Stimulated activated CD8-positive, alpha-beta memory T cell treated with anti-CD3 and anti-CD28 coated beads, Interleukin-7, amount 100 ng/mL, for 4 hours (primary cell): ENCODE measurements around the gene CST3.
"Not testable (repeated sequence)": the region's sequence is repeated elsewhere in the genome, so short reads cannot be mapped to it uniquely, and the experiment has no call there.

Source experiments
- DNase-seq, 2 donors: peaks; one replicate each; pipeline ENCODE4 v3.0.0-alpha.2; 2020; ENCODE audit warnings: low read depth in 2 of 2

CST3 gene

DNA sequence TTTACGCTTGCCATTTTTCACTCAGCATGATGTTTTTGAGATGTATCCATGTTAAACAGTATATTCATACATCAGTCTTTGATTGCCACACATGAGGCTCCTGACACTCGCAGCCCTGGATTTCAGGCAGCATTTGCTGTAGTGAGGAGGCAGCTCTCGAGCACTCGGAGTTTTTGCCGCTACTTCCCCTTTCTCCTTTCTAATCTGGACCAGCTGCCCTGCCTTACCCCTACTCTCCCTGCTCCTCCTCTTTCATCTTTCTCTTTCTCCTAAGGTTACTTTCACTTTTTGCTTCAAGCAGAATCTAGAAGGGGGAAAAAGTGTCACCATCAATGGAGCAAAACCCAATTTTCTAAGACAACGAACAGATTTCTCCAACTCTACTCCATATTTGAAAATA lies 5.9 kb upstream of the CST3 start:
- no peak for DNase-seq

DNA sequence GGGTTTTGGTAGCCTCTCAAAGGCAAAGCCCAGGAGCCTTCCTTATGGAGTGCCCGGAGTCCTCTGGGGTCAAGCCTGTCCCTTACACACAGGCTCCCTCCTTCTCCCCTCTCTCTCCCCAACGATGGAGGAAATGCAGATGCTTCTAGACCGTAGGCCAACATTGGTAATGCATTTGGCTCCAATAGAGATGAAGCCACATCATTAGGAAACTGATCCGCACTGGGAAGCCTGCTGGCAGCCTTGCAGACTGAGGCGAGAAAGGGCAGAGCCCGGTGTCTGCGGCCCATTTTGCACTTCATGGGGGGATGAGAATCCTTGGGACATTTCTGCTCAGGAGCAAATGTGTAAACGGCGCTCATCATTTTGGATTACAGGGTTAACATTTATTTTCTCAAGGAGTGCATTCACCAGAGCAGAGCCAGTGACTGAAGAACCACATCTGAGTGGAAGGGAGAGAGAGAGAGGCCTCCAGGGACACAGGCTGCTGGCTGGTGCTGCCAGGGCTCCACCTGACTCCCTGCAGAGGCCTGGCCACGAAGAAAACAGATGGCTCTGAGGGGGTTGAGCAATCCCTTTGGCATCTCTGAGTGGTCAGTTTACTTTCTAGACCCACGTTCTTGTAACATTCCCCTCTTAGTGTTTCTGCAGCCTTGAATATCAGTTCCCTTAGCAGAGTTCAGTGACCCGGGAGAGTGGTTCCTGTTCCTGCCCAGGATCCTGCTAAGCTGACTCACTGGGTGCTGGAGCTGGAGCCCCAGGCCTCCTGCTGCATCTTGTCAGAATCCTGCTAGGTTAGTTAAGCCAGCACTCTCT lies 4.4 kb upstream of the CST3 start:
- DNase-seq = no peak

DNA sequence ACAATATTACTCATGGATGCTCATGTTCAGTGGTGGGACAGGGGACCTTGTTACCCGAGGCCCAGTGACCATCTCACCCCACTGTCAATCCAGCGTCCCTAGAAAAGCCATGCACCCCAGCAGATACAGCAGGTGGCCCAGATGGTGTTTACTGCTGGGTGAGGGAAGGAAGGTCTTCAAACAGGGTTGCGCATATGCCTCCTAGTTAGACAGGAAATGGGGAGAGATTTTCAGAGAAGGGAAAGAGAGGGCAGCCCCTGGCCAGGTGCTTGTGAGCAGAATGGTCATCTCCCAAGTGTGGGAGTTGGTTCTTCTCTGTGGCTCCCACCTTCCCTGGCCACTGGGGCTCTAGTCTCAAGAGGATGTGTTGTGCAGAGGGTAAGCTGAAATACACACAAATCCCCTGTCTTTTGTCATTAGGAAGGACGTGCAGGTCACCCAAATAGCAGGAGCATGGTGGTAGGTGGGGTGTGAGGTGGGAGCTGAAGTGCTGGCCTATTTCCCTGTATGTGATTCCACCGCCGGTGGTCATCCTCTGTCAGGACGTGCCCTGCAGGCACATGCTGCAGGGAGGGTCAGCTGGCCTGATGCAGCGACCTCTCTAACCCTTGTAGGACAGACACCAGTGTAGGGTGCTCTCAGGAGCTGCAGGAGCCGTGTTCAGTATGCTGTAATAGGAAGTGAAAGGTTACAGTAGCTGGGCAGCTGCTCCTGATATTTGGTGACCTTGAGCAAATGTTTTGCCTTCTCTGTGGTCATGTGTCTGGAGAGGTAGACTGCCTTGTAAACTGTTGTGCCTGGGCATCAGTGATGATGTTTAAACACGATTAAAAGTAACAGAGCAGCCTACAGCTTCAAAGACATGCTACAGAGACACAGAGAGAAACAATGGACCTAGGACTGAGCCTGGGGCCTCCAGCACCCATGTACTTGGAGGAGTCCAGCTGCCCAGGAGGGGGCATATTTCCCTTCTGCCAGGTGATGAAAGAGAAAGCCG lies 3.2 kb upstream of the CST3 start:
- no peak for DNase-seq

DNA sequence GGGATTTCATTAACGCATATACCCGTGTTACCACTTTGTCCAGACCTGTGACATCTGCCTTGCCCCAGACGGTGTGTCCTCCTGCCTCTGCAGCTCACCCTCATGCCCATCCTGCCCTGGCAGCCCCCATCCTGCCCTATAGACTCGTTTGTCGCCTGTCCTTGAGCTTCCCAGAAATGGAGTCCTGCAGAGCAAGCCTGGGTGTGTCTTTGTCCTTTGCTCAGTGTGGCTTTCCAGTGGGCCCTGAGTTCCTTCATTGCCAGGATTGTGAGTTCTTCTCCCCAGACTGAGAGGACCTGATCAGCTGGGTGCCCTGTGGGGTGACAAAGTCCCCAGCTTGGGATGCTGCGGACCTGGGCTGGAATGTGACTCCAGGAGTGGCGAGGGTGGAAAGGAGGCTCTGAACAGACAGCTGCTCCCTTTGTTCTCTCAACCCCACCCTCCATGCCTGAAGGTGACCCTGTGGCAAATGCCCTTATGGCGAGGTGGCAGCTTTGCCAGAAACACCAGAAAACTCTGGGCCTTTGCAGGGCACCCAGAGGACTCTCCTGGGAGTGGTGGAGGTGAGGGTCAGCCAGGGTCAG lies 2.4 kb upstream of the CST3 start:
- DNase-seq = no peak

DNA sequence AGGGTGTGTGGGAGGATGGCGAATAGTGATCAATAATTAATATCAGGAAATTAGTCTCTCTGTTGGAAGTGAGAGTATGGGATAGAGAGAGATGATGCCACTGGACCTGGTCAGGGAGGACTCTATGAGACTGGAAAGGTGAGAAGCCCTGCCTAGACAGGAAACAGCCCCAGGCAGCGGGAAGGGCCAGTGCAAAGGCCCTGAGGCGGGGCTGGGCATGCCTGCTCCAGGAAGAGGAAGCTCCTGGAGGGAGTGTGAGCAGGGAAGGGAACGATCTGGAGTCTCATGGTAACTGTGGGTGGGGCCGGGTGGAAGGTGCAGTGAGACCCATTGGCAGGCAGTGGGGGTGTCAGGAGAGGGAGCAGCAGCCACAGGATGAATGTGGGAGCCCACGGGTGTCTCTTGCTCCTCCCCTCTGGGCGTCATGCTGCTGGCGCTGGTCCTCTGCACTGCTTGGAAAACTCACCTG lies 1.8 kb upstream of the CST3 start:
- DNase-seq = no peak

DNA sequence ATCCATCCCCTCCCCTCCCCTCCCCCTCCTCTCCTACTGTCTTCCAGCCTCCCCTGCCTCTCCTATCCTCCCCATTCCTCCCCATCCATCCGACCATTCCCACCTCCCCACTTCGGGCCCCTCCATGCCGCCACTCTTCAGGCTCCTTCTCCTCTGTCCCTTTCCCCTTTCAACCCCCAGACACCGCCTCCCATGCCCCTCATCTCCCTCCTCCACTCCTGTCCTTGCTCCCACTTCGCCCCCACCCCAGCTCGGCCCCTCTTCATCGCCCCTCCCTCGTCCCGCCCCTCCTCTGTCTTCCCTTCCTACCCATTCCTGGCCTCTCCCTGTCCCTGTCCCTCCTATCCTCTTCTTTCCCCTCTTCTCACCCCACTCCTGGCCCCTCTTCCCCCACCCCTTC lies 554 bp upstream of the CST3 start:
- no peak for DNase-seq

DNA sequence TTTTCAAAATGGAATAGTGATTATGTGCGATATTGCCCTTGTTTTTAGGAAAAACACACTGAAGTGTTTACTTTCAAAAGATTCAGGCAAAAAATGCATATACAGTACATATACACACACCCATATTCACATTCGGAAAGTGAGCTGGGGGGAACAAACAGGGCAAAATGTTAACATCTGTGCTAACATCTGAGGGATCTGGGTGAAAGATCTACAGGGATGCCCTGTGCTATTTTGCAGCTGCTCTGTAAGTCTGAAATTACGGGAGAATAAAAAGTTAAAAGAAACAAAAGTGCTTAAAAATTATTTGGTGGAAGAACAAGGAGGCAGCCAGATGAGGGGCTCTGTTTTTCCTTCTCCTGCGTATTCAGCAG lies 860 bp downstream of the CST3 start:
- DNase-seq = no peak

DNA sequence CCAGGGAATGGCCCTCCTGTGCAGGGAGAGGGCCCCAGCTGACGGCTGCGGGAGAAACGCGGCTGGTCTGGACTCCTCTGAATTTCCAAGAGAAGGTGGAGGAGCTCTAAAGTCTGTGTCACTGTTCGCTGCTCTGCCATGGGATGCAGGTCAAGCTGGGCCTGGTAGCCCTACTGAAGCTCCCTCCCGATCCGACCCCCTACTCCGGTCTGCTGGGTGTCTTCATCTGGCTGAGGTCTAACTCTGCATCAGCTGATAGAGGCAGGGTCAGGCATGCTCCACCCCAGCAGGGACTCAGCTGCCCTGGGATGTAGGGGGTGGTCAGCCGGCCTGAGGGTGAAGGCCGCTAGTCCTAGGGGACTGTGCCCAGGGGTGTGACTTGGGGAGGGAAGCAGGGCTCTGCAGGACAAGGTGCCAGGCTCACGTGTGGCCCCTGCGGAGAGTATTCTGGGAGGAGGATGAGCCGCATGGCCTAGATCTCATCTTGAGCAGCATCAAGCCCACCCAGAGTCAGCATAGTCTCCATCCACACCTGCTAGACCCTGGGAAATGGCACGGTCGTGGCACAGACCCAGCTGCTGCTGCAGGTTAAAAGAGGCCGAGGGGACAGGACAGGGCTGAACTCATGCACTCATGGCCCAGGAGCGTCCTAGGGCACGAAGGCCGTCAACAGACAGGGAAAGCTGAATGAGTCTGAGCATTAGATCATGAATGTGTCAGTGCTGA lies 1.4 kb downstream of the CST3 start:
- DNase-seq = no peak

DNA sequence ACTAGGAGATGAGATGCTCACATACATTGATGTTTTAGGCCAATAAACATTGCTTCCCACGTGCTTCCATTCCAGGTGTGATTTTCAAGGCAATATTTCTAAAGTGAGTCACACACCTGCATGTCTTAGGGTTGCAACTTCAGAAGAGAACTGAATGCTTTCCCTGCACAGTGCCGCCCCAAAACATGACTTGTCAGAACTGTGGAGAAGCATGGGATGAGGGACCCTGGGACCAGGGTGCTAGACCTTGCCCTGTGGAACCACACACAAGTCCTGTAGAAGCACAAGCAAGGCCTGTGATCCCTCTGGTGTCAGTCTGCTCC lies 2.0 kb downstream of the CST3 start:
- not testable (repeated sequence) for DNase-seq

DNA sequence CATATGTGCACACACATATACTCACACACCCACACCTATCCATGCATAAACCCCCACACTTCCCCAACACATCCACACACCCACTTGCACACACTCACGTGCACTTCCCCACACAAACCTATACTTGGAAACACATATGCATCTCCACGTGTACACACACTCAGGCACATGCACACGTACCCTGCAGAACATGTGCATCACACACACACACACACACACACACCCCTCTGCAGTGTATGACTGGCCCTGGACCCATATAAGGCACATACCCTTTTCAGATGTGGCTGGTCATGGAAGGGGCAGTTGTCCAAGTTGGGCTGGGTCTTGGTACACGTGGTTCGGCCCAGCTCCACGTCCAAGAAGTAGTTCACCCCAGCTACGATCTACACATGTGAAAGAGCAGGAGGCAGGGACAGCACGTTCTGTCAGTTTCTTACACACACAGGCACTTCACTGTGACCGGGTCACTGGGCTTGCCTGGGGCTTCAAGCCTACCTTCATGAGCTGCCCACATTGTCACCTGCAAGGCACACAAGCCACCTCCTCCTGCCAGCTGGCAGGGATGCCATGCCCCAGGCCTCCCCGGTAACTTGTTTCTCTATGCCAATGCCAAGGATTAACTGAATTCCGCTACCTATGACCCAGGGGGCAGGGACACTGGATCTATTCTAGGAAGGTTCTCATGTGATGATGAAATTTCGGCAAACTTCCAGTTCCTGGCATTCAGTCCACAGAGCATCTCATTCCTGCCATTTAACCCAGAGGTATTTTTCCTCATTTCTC lies 2.6 kb downstream of the CST3 start:
- no peak for DNase-seq

DNA sequence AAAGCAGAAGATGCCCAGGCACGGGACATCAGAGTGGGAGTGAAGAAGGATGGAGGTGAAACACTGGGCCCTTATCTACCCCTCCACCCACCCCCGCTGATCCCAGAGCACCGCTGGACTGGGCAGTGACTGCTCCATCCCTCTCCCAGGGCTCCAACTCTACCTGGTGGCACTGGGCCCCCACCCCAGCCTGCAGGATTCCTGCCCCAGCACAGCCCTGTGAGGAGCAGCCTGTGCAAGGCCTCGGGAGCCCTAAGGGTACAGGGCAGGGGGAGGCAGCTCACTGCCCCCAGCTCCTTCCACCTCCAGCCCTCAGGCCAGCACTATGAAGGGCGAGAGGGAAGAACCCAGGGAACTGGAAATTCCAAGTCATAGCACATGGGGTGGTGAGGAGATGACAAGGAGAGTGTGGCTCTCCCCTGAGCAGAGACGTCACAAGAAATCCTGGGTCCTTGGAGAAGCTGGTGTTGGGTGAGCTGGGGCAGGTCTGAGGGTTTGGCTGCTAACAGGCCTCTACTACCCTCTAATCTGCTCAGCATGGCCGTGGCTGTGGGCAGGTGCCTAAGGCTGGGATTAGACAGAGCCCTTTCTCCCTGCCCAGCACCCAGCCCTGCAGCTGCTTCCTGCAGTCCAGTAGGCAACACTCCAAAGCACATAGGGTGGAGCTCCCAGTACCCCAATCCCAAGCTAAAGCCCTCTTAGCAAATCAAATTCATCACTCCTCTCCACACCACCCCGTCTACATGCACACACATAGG lies 3.5 kb downstream of the CST3 start:
- no peak for DNase-seq

DNA sequence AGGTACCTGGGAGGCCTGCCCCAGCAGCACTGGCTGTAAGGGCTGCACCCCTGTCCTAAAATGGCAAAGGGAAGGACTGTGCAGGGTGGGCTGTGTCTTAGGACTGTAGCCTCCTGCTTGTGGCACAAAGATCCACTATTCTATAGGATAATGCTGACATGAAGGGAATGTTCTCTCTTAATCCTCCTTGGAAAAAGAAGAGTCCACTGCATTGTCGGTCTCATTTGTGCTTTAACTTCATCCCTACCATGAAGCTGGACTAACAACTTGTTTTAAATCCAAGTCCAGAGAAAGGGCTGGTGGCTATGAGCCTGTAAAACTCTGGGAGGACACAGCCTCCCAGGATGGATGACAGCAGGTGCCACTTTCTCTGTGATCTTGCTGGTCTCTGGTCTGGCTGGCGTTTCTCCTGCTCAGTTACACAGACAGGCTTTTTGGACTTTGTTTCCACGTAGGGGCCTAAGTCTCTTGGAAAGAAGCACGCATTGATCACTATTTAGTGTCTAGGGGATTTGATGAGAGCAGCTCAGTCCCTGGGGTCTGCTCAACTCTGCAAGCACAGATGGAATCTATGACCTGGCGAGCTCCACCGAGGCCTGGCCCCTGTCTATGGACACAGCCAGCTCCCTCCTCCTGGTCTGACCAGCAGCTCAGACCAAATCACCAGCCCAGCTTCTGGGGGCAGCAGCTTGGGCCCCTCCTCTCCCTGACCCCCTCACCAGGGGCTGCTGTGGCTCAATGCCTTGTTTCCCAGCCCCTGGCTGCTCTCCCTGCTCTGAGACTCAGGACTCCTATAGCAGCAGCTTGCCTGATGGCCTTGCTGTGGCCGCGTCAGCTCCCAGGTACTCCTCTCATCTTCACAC lies 4.8 kb downstream of the CST3 start:
- no peak for DNase-seq

DNA sequence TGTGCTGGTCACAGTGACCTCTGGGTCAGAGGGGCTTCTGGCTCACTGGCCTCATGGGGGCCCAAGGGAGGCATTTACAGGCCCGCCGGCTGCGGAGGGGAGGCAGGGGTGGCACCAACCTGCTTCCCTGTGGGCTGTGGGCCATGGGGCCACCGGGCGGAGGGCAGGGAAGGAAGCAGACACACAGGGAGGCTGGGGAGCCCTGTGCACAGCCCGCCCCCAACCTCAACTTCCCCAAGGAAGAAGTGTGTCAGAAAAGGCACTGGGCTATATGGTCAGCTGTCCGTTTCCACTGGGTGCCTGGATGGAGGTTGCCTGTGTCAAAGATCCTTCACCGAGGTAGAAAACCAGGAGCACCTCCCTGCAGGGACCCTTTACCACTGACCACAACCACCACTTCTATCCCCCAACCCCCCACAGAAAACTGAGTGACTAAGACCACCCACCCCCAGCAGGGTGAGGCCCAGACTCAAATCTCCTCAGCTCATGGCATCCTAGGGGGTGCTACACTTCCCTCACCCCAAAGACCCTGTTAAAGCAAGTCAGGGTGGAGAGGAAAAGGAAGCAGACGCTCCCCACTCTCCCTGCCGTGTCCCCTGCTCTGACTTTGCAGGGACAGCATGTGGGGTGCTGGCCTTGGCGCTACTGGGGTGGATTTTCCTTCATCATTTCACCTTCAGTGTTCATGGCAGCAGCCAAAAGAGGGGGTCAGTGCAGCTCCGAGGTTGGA lies 5.6 kb downstream of the CST3 start:
- no peak for DNase-seq

DNA sequence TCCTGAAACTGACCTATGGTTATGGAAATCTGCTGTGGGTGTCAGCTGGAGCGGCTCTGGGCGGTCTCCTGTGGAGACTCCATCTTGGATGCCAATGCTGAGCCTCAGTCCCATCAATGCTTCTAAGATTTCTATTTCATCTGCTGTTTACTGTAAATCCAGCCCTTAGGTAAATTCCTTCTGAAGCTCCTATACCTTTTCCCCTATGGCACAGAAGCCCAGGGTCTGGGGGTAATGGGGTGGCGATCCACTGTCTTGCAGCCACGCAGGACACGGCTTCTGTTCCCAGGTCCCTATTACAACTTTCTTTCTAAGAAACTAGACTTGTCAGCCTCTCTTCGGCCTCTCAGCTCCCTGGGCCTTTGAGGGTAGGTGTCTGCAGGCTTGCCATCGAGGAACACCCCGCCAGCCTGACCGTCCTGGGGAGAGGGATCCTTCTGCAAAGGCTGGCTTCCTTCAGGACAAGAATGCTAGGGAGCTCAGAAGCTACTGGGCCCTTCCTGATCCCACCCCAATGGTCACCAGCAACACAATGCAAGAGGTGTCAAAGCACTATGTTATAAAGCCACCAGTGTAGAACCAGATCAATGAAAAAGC lies 6.4 kb downstream of the CST3 start:
- no peak for DNase-seq

DNA sequence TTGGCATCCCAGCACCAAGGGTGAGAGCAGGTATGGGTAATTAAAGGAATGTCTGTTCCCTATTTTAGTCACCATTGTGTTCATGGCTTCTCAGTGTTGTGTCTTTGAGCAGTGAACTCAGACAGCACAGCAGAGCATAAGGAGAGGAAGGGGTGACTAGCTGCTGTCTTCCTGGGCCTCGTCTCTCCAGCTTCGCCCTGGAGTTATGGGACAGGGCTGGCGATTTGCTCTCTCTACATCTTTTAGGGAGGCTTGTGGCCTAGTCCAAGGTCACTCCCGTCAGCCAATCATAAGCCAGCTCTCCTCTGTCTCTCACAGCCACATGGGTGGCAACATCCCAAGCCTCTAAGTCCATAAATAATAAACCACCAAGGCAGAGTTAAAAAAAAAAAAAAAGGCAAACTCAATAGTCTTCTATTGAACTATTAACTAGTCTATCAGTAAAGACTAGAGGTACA lies 7.3 kb downstream of the CST3 start:
- no peak for DNase-seq

DNA sequence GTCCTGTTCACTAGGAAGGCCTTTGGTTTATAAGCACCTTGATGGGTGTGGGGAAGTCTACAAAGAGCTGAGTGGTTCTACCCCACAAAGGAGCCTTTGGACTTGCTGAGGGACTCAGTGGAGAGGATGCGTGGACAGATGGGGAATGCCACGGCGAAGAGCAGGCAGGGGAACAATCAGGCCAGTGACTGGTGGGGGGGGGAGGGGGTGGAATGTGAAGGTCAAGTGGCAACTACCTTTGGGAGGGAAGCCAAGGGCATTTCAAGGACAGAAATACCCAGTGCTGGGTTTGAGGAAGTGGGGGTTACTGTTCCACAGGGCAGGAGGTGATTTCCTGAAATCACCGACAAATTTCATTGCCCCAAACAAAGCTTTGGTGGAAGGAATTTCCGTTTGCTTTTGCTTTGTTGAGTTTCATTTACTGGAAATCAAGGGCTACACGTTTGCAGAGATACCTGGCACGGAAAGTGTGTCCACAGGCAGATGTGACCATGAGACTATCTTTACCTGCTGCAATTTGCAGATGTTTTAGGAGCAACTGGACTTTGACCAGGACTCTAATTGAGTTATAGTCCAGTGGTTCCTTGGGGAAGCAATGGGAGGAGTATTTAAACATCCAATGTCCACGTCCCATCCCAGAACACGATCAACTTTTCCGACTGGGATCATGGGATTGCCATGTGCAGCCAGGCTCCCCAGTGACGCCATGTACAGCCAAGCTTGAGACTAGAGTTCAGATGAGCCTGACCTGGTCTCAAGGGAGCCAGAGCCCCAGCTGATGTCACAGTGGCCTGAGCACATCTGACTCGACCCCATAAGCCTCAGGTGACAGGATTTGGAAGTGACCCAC lies 8.0 kb downstream of the CST3 start:
- DNase-seq = no peak

DNA sequence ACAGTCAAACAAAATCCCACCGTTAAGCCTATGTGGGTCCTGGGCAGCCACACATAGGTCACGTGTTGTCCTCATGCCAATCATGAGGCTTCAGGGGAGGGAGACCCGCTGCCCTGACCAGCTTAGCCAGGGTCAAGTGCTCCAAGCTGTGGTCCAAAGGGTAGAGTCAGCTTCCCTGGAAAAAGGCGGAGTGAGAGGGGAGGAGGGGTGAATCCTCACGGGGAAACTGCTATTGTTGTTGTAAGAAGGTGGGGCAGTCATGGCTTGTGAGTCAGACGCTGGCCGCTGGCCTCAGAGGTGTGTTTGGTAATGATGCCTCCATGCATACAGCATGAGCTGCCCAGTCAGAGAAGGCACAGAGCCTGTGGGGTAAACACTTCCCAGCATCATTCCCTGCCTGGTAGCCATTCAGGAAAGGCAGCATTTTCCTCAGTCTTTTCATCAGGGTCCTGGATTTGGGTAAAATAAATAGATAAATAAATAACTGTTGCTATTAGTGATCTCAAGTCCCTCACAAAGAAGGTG lies 8.7 kb downstream of the CST3 start:
- no peak for DNase-seq
